Jurkat, Clone E6-1 (cell line): ENCODE data around the gene RBM23.
"Not testable (repeated sequence)": the region's sequence is repeated elsewhere in the genome, so short reads cannot be mapped to it uniquely, and the experiment has no call there.

ENCODE experiments used
- DNase-seq: peaks from one replicate; pipeline ENCODE4 v3.0.0-alpha.2; 2011; ENCODE audit warnings: low read depth, low spot score
- H3K4me3 ChIP-seq: 2 replicates; pipeline ENCODE4 v1.5.1; 2011; ENCODE audit warnings: mild to moderate bottlenecking, low read length, control low read depth, moderate library complexity

The RBM23 gene

GRCh38 chr14:22922294-22922693, 3.3 kb upstream of the RBM23 start:
- no peak for DNase-seq

DNA sequence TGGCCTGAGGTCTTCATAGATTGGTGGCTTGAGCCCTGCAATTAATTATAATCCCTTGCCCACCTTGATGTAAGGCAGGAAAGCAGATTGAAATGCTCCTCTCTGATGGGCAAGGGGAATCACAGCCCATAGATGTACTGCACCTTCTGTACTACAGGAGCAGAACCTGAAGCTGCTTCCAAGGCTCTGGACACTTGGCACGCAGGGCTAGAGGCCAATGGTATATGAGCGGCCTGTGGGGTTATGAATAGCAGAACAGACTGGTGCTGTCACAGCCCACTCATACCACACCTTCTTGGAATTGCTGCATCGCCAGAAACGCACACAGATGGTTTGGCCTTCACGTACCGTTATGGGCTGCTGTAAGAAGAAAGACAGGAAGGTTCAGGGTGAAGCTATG, 1.7 kb upstream of the RBM23 start:
- H3K4me3 ChIP-seq: no peak overlapping the region
- DNase-seq: no peak

More at GRCh38 chr14:22922294-22922693, 3.3 kb upstream of the RBM23 start:
- no peak overlapping the region for H3K4me3 ChIP-seq

DNA sequence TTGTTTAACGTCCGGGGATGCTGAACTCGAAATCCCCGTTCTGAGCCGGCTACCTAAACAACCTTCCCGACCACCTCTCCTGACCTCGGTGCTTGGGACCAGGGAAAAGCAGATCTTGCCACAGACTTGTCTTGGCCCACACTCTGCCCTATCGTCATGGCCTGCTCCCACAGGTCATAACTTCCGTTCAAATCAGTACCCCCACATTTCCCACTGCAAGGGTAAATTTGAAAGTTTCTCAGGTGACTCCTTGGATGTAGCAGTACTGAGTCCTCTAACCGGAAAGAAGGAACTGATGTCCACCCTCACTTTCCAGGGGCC, 612 bp upstream of the RBM23 start:
- peak overlapping the region; percentile 51 for H3K4me3 ChIP-seq
- DNase-seq: no peak

GRCh38 chr14:22915886-22916521, 2.9 kb downstream of the RBM23 start:
- no peak for DNase-seq
- no peak overlapping the region for H3K4me3 ChIP-seq

- not testable (repeated sequence) for DNase-seq
These were observed 4.1 kb downstream of the RBM23 start for GRCh38 chr14:22914836-22915235.

DNA sequence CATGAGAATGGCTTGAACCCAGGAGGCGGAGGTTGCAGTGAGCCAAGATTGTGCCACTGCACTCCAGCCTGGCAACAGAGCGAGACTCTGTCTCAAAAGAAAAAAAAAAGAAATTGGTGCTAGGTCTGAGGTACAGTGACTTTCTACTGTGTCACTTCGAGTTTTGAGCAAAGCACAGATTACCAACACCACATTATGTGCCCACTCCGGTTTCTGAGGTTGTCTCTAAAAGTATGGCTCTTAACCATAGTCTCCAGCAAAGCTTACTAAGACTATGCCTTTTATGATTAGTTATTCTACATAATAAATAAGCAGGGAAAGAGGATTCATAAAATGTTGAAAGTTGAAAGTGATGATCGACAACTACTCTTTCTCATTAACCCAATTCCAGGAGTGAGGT, 8.0 kb downstream of the RBM23 start:
- H3K4me3 ChIP-seq: no peak overlapping the region
- DNase-seq: no peak

More at GRCh38 chr14:22914836-22915235, 4.1 kb downstream of the RBM23 start:
- not testable (repeated sequence) for H3K4me3 ChIP-seq

DNA sequence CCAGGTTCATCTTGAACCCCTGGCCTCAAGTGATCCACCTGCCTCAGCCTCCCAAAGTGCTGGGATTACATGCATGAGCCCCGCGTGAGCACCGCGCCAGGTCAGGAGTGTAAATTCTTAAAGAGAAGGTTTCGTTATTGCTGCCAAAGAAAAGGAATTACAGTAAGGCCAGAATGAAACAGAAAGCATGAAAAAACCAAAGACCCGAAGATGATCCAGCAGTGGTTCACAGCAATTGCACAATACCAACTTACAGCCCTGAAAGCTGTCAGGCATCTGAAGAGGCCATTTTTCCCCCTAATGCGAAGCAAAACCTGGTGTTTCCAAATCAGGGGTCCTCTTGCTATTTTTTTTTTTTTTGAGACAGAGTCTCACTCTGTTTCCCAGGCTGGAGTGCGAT, 10.3 kb downstream of the RBM23 start:
- no peak for DNase-seq
- H3K4me3 ChIP-seq: no peak overlapping the region

- no peak for DNase-seq
- no peak overlapping the region for H3K4me3 ChIP-seq
These were observed 11.5 kb downstream of the RBM23 start for GRCh38 chr14:22907429-22907828.

GRCh38 chr14:22906073-22906472, 12.9 kb downstream of the RBM23 start:
- no peak overlapping the region for H3K4me3 ChIP-seq
- DNase-seq: no peak

DNA sequence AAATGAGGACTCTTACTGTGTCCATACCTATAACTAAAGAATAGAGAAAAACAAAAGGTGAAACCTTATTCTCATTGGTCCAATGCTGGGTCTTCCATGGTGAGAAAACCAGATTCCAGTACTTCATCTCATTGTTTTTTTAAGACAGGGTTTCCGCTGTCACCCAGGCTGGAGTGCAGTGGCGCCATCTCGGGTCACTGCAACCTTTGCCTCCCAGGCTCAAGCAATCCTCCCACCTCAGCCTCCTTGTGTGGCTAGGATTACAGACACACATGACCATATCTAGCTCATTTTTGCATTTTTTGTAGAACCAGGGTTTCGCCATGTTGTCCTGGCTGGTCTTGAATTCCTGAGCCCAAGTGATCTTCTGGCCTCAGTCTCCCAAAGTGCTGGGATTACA, 13.3 kb downstream of the RBM23 start:
- DNase-seq: no peak
- no peak overlapping the region for H3K4me3 ChIP-seq

DNA sequence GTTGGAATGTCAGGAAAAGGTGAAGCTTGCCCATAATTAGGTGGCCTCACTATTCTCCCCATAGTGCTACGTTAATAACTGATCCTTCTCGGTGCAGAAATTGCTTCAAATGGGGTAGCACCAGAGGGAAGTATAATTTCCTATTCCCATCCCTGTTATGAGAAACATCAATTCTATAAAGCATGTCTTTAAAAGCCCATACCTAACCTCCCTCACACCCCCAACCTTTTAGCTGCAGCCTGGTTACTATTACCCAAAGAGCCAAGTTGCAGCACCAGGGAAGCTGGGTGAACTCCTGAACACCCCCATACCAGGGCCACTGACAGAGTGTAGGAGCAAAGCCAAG, 15.2 kb downstream of the RBM23 start:
- no peak for DNase-seq
- no peak overlapping the region for H3K4me3 ChIP-seq

DNA sequence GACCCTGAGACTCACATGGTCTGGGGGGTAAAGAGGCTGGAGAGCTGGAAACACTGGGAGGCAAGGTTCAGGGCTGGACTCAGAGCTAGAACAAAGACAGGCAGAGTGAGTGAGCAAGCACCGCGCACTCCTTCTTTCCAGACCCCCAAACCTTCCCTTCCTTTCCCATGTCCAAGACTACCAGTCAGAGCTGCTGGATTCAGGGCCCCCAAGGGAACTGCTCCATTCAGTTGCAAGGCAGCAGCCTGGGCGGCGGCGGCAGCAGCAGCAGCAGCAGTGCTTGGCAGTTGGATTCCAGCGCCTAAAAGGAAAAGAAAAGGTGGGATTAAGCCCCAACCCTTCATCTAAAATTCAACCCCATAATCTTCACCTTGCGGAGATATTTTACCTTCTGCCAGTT, 17.1 kb downstream of the RBM23 start:
- DNase-seq: no peak
- H3K4me3 ChIP-seq: no peak overlapping the region

GRCh38 chr14:22900081-22900799, 18.7 kb downstream of the RBM23 start:
- DNase-seq: peak; percentile 68
- H3K4me3 ChIP-seq: no peak overlapping the region

DNA sequence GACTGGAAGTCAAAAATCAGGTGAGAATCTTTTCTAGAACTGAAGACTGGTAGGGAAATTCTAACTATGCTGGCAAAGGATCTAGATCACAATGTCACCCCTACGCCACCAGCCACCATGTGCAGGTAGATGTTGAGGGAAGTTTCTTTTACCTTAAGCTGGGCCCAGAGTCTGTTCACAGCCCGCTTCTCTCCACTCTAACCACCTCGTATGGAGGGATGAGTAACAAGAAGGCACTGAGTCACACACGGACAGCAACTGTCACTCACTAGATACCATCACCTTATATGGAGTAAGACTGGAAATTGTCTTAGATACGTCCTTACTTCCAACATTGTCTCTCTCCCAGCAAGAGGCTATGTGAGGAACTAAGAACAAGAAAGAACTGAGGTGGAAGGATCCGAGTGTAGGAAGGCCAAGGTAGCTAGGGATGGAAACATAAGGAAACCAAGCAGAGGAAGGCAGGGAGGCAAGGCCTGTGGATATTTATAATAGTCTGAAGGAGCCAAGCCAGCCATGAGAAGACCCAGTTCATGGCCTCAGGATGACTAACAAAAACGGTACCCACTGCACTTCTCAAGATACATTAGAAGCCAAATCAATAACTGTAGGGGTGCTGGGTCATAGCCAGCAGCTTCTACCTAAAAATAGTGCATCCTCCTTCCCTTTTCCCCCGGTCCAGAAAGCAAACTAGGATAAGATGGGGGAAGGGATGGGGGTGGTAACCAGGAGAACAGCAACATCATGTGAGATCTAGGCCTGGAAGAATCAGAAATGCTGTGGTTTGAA, 20.5 kb downstream of the RBM23 start:
- no peak overlapping the region for H3K4me3 ChIP-seq
- DNase-seq: no peak

DNA sequence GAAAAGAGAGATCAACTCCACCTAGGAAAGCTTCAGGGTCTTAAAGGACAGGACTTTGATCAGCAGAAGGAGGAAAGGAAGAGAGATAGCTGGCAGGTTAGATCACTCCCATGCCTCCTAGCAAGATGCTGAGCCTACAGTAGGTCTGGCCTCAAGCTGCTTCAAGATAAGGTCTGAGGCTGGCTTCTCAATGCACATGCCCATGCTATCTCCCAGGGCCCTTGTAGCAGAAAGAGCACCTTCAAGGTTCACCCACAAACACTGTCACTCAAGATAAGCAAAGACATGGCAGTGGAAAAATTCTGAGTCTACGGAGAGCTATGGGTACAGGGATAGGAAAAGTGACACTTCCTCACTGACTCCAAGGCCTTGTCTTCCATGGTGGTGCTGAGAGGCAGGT, 21.6 kb downstream of the RBM23 start:
- no peak overlapping the region for H3K4me3 ChIP-seq
- DNase-seq: no peak

GRCh38 chr14:22896760-22897159, 22.2 kb downstream of the RBM23 start:
- no peak overlapping the region for H3K4me3 ChIP-seq
- DNase-seq: no peak

DNA sequence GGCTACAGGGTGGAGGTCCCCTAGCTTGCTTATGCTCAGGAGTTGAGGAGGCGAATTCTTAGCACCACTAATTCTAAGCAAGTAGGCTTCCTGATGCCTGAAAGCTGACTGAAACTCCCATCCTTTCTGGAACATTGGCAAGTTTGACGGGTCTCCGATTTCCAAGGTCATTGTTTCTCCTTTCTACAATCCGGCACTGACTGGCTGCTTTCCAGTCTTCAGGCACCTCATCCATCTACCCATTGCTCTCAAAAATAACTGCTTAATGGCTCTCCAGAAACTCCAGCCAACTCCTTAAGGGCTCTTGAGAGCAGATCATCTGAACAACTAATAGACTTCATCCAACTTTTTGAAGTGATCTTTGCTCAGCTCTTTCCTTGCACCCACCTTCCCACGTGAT, 22.6 kb downstream of the RBM23 start:
- DNase-seq: no peak
- no peak overlapping the region for H3K4me3 ChIP-seq

GRCh38 chr14:22895402-22895801, 23.5 kb downstream of the RBM23 start:
- no peak for DNase-seq
- H3K4me3 ChIP-seq: no peak overlapping the region

- H3K4me3 ChIP-seq: no peak overlapping the region
- no peak for DNase-seq
These were observed 25.2 kb downstream of the RBM23 start for GRCh38 chr14:22893706-22894105.

DNA sequence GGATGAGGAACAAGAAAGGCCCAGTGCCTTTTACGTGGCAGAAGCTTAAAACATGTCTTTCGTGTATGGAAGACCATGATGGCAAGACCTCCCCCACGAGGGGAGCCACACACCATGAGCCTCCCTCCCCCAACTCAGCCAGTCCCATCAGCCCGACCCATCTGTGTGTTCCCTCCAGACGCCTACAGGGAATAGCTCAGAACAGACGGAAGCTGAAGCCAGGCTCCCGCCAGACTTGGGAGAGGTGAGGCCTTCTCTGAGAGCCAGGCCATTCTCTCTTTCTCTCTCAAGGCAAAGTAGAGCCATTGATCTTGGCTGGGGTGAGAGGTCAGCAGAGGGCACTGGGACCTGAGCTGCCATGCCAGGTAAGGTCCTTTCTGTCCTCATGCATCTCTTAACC, 26.5 kb downstream of the RBM23 start:
- DNase-seq: no peak
- H3K4me3 ChIP-seq: no peak overlapping the region
